Measurements from ENCODE around the gene CCDC187. TPM values are rescaled to one million over a fixed set of nuclear protein-coding genes. Genes with fewer than 3 reads are reported as not detected.

CCDC187 gene
- total and polyA plus RNA-seq, 2 of the 13 experiments (the other 11 are each of a cell fraction or from before 2014, with no cell fraction given), result 0.03 to 0.13 TPM

DNA sequence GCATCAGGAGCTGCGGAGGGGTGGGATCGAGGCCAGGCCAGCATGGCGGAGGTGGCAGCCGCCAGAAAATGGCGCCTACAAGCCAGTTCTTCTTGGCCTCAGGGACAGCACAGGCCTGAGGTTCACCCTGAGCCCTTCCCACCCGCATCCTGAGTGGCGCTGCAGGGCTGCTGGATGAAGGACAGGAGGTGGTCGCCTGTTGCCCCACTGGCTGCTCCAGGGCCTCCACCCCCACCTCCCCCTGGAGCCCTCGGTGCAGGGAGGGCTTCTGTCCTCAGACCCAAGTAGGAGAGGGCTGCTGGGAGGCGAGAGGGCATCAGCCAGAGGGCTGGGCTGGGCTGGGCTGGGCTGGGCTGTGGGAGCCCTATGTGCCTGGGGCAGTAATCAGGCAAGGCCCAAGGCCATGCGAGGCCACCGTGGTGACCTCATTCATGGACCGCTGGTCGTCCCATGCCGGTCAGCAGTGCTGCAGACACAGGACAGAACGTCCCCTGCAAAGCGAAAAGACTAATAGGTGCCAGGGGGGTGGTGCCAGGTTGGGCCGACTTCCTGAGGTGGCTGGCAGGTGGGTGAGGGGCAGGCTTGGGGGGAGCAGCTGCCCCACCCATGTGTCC is 37.3 kb upstream of the CCDC187 start (continued):
- TF ChIP-seq FOSL1 (CRISPR knock-in tag; IDR thresholded peaks at IDR 0.05; ENCODE audit: borderline replicate concordance) (no peak), KDM1A (CRISPR knock-in tag; IDR thresholded peaks at IDR 0.05) (no peak), ZNF687 (CRISPR knock-in tag; IDR thresholded peaks at IDR 0.05) (peak; percentile 49), HDAC1 (CRISPR knock-in tag; IDR thresholded peaks at IDR 0.05) (0 out of 2 replicates have a peak, but pooled peaks have one; percentile 26), KDM3A (CRISPR knock-in tag; IDR thresholded peaks at IDR 0.05; ENCODE audit: low read depth) (no peak), ZNF263 (CRISPR knock-in tag; IDR thresholded peaks at IDR 0.05) (no peak), HNRNPL (IDR thresholded peaks at IDR 0.05; ENCODE audit: low read depth, low read length) (peak; percentile 36; the same call in 1 of the 2 replicates), ZNF770 (CRISPR knock-in tag; IDR thresholded peaks at IDR 0.05) (no peak), KDM2A (CRISPR knock-in tag; IDR thresholded peaks at IDR 0.05; ENCODE audit: borderline replicate concordance, low read depth) (0 out of 2 replicates have a peak, but pooled peaks have one; percentile 10), THRA (CRISPR knock-in tag; IDR thresholded peaks at IDR 0.05; ENCODE audit: borderline replicate concordance) (peak; percentile 58; the same call in 1 of the 2 replicates), ZNF329 (CRISPR knock-in tag; IDR thresholded peaks at IDR 0.05; ENCODE audit: low read depth) (no peak), ZNF331 (CRISPR knock-in tag; IDR thresholded peaks at IDR 0.05) (no peak), STAT5B (CRISPR knock-in tag; IDR thresholded peaks at IDR 0.05) (no peak), SAP130 (CRISPR knock-in tag; IDR thresholded peaks at IDR 0.05; ENCODE audit: low read depth) (0 out of 2 replicates have a peak, but pooled peaks have one; percentile 26)
- TF ChIP-seq, protein P1, sequence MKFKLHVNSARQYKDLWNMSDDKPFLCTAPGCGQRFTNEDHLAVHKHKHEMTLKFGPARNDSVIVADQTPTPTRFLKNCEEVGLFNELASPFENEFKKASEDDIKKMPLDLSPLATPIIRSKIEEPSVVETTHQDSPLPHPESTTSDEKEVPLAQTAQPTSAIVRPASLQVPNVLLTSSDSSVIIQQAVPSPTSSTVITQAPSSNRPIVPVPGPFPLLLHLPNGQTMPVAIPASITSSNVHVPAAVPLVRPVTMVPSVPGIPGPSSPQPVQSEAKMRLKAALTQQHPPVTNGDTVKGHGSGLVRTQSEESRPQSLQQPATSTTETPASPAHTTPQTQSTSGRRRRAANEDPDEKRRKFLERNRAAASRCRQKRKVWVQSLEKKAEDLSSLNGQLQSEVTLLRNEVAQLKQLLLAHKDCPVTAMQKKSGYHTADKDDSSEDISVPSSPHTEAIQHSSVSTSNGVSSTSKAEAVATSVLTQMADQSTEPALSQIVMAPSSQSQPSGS (CRISPR knock-in tag; IDR thresholded peaks at IDR 0.05), result 0 out of 2 replicates have a peak, but pooled peaks have one; percentile 22
- TF ChIP-seq, protein P2, sequence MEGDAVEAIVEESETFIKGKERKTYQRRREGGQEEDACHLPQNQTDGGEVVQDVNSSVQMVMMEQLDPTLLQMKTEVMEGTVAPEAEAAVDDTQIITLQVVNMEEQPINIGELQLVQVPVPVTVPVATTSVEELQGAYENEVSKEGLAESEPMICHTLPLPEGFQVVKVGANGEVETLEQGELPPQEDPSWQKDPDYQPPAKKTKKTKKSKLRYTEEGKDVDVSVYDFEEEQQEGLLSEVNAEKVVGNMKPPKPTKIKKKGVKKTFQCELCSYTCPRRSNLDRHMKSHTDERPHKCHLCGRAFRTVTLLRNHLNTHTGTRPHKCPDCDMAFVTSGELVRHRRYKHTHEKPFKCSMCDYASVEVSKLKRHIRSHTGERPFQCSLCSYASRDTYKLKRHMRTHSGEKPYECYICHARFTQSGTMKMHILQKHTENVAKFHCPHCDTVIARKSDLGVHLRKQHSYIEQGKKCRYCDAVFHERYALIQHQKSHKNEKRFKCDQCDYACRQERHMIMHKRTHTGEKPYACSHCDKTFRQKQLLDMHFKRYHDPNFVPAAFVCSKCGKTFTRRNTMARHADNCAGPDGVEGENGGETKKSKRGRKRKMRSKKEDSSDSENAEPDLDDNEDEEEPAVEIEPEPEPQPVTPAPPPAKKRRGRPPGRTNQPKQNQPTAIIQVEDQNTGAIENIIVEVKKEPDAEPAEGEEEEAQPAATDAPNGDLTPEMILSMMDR (CRISPR knock-in tag; IDR thresholded peaks at IDR 0.05), result peak; percentile 36
